Fibroblast of mammary gland (primary cell): ENCODE data around the gene NDRG2.

ENCODE experiments used
- DNase-seq: peaks from one replicate; pipeline ENCODE4 v3.0.0-alpha.2; 2010; ENCODE audit warnings: low read depth
- H3K4me3 ChIP-seq: 2 replicates; pipeline ENCODE4 v1.5.1; 2011; ENCODE audit warnings: low read depth, mild to moderate bottlenecking, low read length, moderate library complexity; ENCODE audit not compliant: control insufficient read depth
- TF ChIP-seq, protein P1 (sequence below): conservative IDR thresholded peaks from 2 replicates; pipeline ENCODE4 v1.5.1; 2011; ENCODE audit warnings: low read depth, low read length, inconsistent platforms; ENCODE audit not compliant: control insufficient read depth, insufficient read depth

The NDRG2 gene

DNA sequence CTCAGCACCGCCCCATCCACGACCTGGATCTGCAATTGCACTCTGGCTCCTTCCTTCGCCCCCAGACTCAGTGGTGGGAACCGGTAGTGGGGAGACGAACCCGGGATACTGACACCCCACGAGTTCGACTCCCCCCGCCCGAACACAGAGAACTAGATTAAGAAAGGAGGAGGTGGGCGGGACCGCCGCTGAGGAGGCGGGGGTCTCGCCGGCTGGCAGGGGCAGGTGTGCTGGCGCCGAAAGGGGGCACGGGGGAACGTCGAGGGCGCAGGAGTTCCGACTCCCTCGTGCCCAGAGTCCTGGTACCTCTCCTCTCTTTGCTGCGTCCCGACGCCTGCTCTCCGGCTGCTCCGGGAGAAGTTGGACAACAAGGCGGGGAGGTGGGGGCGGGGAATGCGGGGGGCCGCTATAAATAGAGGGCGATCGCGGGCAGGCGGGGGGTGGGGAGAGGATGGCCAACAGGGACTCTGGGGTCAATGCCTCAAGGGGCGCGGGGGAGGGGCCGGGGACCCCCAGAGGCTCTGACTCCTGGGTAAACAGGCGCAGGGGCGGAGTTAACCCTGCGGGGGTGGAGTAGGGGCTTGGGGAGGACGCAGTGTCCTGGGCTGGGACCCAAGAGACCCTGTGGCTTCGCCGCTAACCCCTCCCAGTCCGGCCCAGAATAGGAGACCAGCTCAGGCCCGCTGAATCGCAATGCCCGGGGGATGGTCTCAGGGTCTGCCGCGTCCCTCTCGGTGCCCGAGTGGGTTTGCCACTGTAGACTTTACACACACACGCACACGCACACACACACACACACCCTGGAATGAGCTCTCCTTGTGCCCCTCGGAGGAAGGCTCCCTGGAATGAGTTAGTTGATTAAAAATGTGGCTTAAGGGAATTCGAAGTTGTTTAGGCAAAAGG lies 761 bp upstream of the NDRG2 start:
- TF ChIP-seq, protein P1, sequence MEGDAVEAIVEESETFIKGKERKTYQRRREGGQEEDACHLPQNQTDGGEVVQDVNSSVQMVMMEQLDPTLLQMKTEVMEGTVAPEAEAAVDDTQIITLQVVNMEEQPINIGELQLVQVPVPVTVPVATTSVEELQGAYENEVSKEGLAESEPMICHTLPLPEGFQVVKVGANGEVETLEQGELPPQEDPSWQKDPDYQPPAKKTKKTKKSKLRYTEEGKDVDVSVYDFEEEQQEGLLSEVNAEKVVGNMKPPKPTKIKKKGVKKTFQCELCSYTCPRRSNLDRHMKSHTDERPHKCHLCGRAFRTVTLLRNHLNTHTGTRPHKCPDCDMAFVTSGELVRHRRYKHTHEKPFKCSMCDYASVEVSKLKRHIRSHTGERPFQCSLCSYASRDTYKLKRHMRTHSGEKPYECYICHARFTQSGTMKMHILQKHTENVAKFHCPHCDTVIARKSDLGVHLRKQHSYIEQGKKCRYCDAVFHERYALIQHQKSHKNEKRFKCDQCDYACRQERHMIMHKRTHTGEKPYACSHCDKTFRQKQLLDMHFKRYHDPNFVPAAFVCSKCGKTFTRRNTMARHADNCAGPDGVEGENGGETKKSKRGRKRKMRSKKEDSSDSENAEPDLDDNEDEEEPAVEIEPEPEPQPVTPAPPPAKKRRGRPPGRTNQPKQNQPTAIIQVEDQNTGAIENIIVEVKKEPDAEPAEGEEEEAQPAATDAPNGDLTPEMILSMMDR, result no peak
- H3K4me3 ChIP-seq, result peak overlapping the region; percentile 26
- no peak for DNase-seq

DNA sequence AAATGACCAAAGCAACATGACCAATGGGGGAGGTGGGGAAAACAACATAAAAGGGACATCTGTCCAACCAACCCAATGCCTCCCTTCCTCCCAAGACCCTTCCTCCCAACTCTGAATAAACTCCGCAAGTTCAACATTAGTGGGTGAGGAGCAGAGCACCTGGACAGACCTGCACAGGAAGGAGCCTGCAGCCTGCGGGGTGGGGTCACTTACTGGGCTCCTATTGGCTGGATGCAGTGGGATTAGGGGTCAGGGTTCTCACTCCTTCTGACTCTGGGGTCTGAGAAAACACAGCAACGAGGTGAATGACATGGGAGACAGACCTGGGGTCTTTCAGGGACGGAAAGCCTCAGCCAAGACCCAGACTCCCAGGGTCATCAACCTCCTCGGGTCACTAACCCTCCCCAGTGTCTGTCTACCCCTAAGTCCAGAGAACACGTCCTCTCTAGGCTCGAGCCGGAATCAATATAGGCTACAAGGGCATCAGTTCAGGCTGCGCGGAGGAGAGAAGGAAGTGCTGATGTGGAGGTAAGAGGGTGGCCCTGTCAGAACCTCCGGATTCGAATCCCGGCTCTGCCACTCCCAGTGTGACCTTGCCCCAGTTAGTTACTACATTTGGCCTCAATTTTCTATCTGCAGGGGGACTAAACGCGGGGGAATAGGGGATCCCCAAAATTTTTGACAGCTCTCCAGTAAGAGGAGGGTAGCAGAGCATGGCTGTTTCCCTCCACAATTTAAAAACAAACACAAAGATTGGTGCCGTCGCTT lies 860 bp downstream of the NDRG2 start:
- no peak for DNase-seq
- H3K4me3 ChIP-seq, result peak overlapping the region; percentile 27
- TF ChIP-seq, protein P1, result no peak

DNA sequence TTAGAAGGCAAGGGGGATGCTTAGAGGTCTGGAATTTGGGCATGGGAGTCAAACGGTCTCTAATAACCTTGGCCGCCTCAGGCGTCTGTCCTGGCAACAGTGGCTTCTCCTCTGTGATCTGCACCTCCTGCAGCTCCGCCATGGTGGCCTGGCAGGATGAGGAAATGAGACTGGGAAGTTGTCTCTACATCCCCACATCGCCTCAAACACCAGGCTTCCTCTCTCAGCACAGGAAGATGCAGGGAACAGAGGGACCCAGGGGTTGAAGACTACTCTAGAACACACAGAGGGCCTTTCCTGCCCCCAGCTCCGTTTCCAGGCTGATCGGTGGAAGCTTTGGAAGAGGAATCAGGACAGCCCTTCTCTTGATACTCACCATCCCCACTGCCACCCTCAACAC lies 1.7 kb downstream of the NDRG2 start:
- no peak for DNase-seq
- no peak overlapping the region for H3K4me3 ChIP-seq
- TF ChIP-seq, protein P1, result no peak

DNA sequence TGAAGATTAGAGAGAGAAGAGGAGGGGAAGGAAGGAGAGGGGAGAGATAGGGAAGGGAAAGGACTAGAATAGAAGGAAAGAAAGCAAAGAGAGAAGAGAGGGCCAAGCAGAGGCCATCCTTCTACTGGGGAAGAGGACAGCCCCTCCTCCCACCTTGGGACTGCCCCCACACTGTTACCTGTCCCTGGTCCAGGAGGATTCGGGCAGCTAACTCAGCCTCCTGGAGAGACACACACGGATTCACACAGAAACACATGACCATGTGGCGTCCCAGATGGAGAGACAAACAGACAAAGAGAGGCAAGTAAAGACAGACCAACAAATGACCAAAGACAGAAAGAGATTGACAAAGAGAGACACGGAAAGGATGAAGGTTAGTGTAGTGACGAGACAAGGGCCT lies 2.2 kb downstream of the NDRG2 start:
- TF ChIP-seq, protein P1, result no peak
- H3K4me3 ChIP-seq, result no peak overlapping the region
- no peak for DNase-seq

DNA sequence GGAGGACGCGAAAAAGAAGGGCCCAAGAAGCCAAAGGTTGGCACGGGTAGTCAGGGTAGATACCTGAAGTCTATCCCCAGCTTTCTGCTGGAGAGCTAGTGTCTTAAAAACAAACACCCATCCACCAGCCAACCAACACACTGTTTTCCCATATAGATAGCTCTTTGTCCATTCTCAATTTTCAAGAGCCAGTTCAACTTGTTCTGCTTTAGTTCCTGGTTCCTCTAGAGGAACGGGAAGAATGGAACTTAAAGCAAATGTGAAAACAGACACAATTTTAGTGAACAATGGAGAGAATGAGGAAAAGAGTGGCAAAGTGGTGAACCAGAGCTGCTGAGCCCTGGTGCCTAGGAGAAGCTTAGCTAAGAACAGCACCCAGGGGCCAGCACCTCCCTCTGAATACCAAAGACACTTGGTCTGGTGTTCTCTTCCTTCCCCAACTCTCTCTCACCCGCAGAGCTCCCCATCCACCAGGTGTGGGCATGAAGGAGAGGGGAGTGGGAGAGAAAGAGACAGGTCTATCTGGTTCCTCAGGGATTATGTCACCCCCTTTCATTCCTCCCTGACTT lies 3.8 kb downstream of the NDRG2 start:
- DNase-seq, result no peak
- TF ChIP-seq, protein P1, result no peak
- no peak overlapping the region for H3K4me3 ChIP-seq

DNA sequence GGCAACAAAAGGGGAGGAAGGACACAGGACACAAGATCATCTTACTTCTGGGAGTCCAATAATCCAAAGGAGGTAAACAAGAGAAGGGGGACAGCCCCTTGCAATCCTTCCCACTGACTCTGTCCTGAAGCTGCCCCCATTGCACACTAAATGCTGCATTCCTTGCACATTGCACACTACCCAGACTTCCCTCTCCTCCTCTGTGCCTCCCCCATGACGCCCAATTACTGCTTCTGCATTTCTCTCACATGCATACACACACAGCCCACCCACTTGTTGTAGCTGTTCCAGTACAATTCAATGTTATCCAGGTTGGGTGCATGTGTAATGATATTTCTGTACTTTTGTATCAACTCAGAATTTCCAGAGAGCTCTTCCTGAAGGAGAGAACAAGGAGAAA lies 5.5 kb downstream of the NDRG2 start:
- TF ChIP-seq, protein P1, result no peak
- no peak for DNase-seq
- no peak overlapping the region for H3K4me3 ChIP-seq
